ENCODE measurements around the gene GATAD2A.

GATAD2A gene

GRCh38 chr19:19499272-19499995 is 94.0 kb downstream of the GATAD2A start:
- DNase-seq (ENCODE audit: low read depth) = no peak
- no peak for TF ChIP-seq CTCF (IDR thresholded peaks at IDR 0.05; ENCODE audit: low read length, missing control alignments)
- H3K4me3 ChIP-seq (replicated peaks; ENCODE audit: low read depth, low read length) = no peak overlapping the region

GRCh38 chr19:19500975-19501644 is 95.6 kb downstream of the GATAD2A start:
- TF ChIP-seq CTCF (IDR thresholded peaks at IDR 0.05; ENCODE audit: low read length, missing control alignments) = no peak
- no peak overlapping the region for H3K4me3 ChIP-seq (replicated peaks; ENCODE audit: low read depth, low read length)

GRCh38 chr19:19501798-19502197 is 96.3 kb downstream of the GATAD2A start:
- no peak overlapping the region for H3K4me3 ChIP-seq (replicated peaks; ENCODE audit: low read depth, low read length)
- no peak for TF ChIP-seq CTCF (IDR thresholded peaks at IDR 0.05; ENCODE audit: low read length, missing control alignments)
- DNase-seq (ENCODE audit: low read depth) = no peak

More at GRCh38 chr19:19500975-19501644, 95.6 kb downstream of the GATAD2A start:
- no peak for DNase-seq (ENCODE audit: low read depth)

GRCh38 chr19:19502281-19502680 is 96.8 kb downstream of the GATAD2A start:
- no peak for DNase-seq (ENCODE audit: low read depth)
- no peak for TF ChIP-seq CTCF (IDR thresholded peaks at IDR 0.05; ENCODE audit: low read length, missing control alignments)
- no peak overlapping the region for H3K4me3 ChIP-seq (replicated peaks; ENCODE audit: low read depth, low read length)

GRCh38 chr19:19502808-19503602 is 97.5 kb downstream of the GATAD2A start:
- DNase-seq (ENCODE audit: low read depth) = no peak
- TF ChIP-seq CTCF (IDR thresholded peaks at IDR 0.05; ENCODE audit: low read length, missing control alignments) = no peak

GRCh38 chr19:19504754-19505668 is 99.5 kb downstream of the GATAD2A start:
- no peak for DNase-seq (ENCODE audit: low read depth)
- no peak overlapping the region for H3K4me3 ChIP-seq (replicated peaks; ENCODE audit: low read depth, low read length)
- no peak for TF ChIP-seq CTCF (IDR thresholded peaks at IDR 0.05; ENCODE audit: low read length, missing control alignments)

More at GRCh38 chr19:19502808-19503602, 97.5 kb downstream of the GATAD2A start:
- no peak overlapping the region for H3K4me3 ChIP-seq (replicated peaks; ENCODE audit: low read depth, low read length)

All from fibroblast of pulmonary artery (primary cell).